ENCODE data around the gene RBM20.

RBM20 gene

GRCh38 chr10:110818311-110819256 is 174.4 kb downstream of the RBM20 start:
- no peak for DNase-seq

GRCh38 chr10:110820321-110820814 is 176.2 kb downstream of the RBM20 start:
- DNase-seq, result no peak

GRCh38 chr10:110821508-110821907 is 177.4 kb downstream of the RBM20 start:
- DNase-seq, result no peak

GRCh38 chr10:110822035-110822711 is 178.0 kb downstream of the RBM20 start:
- no peak for DNase-seq

- DNase-seq, result no peak
Observed at GRCh38 chr10:110822712-110823311, 178.7 kb downstream of the RBM20 start.

- no peak for DNase-seq
Observed at GRCh38 chr10:110824152-110824441, 180.0 kb downstream of the RBM20 start.

GRCh38 chr10:110824660-110825059 is 180.5 kb downstream of the RBM20 start:
- no peak for DNase-seq

- no peak for DNase-seq
Observed at GRCh38 chr10:110825508-110825907, 181.4 kb downstream of the RBM20 start.

GRCh38 chr10:110827410-110827809 is 183.3 kb downstream of the RBM20 start:
- DNase-seq, result no peak

GRCh38 chr10:110827875-110828274 is 183.7 kb downstream of the RBM20 start:
- no peak for DNase-seq

- DNase-seq, result no peak
Observed at GRCh38 chr10:110828525-110828924, 184.4 kb downstream of the RBM20 start.

GRCh38 chr10:110829721-110830410 is 185.7 kb downstream of the RBM20 start:
- DNase-seq, result no peak

GRCh38 chr10:110833234-110833940 is 189.3 kb downstream of the RBM20 start:
- no peak for DNase-seq

GRCh38 chr10:110833941-110834628 is 189.9 kb downstream of the RBM20 start:
- no peak for DNase-seq

GRCh38 chr10:110834629-110835301 is 190.6 kb downstream of the RBM20 start:
- DNase-seq, result no peak

- DNase-seq, result no peak
Observed at GRCh38 chr10:110835841-110836240, 191.7 kb downstream of the RBM20 start.

- DNase-seq, result no peak
Observed at GRCh38 chr10:110836706-110837105, 192.6 kb downstream of the RBM20 start.

- no peak for DNase-seq
Observed at GRCh38 chr10:110837418-110838171, 193.5 kb downstream of the RBM20 start.

GRCh38 chr10:110840225-110840922 is 196.2 kb downstream of the RBM20 start:
- DNase-seq, result no peak

- no peak for DNase-seq
Observed at GRCh38 chr10:110840923-110841428, 196.8 kb downstream of the RBM20 start.

Measured in SW 1271 (cell line).